WTC11 (cell line): ENCODE measurements around the gene MBLAC2. TPM values are rescaled to one million over a fixed set of nuclear protein-coding genes. Genes with fewer than 3 reads are reported as not detected.

ENCODE experiments used
- ATAC-seq: fragments of 200-7000 bp; cut with Tn5 transposase; 2 replicates; pipeline ENCODE4 v1.10.0; 2021; ENCODE audit warnings: mild to moderate bottlenecking, moderate library complexity
- CTCF ChIA-PET: fragments of 300-600 bp; sonication (Branson Sonifier 250); formaldehyde crosslinking; loops from one replicate; lab custom pipeline; 2021; ENCODE audit warnings: antibody characterized with exemption; lab: Charles Lee
- POLR2A ChIA-PET: fragments of 350-600 bp; sonication (Branson Sonifier 250); formaldehyde crosslinking; loops from one replicate; lab custom pipeline; 2021; ENCODE audit warnings: antibody characterized with exemption; lab: Charles Lee
- DNase-seq: peaks from one replicate; pipeline ENCODE4 v3.0.0; 2021; ENCODE audit warnings: low spot score
- H3K27ac Mint-ChIP-seq: 2 replicates; pipeline ENCODE4 v1.8.0; 2021; ENCODE audit warnings: mixed read lengths
- H3K27me3 Mint-ChIP-seq: 2 replicates; pipeline ENCODE4 v1.8.0; 2021; ENCODE audit warnings: low read depth, mild to moderate bottlenecking, moderate library complexity, mixed read lengths
- H3K36me3 Mint-ChIP-seq: 2 replicates; pipeline ENCODE4 v1.8.0; 2021; ENCODE audit warnings: mixed read lengths
- H3K4me1 Mint-ChIP-seq: 2 replicates; pipeline ENCODE4 v1.8.0; 2022; ENCODE audit warnings: mixed read lengths
- H3K4me3 Mint-ChIP-seq: 2 replicates; pipeline ENCODE4 v1.8.0; 2021; ENCODE audit warnings: mild to moderate bottlenecking, moderate library complexity, mixed read lengths
- H3K9me3 Mint-ChIP-seq: 2 replicates; pipeline ENCODE4 v1.8.0; 2021; ENCODE audit warnings: mixed read lengths
- ATF3 ChIP-seq: sonication (generic); formaldehyde crosslinking; conservative IDR thresholded peaks from 2 replicates; pipeline ENCODE4 v1.8.1; 2022; ENCODE audit warnings: mild to moderate bottlenecking, missing genetic modification reagents
- CTCF ChIP-seq: fragments of 200-600 bp; IDR thresholded peaks from 2 replicates; pipeline ENCODE4 v1.8.0; 2022; ENCODE audit warnings: antibody characterized with exemption
- EMX1 ChIP-seq: fragments of 250-450 bp; sonication (Bioruptor Pico); IDR thresholded peaks from 2 replicates; pipeline ENCODE4 v1.8.0; 2021; ENCODE audit warnings: mild to moderate bottlenecking
- ESRRA ChIP-seq: sonication (generic); formaldehyde crosslinking; IDR thresholded peaks from 2 replicates; pipeline ENCODE4 v1.8.1; 2022; ENCODE audit warnings: mild to moderate bottlenecking, missing genetic modification reagents, borderline replicate concordance
- FOXJ3 ChIP-seq: sonication (generic); formaldehyde crosslinking; IDR thresholded peaks from 2 replicates; pipeline ENCODE4 v1.9.0; 2021; ENCODE audit warnings: missing genetic modification reagents, mild to moderate bottlenecking, borderline replicate concordance
- FOXP4 ChIP-seq: sonication (generic); formaldehyde crosslinking; IDR thresholded peaks from 2 replicates; pipeline ENCODE4 v1.8.0; 2022; ENCODE audit warnings: mild to moderate bottlenecking, missing genetic modification reagents
- IRF1 ChIP-seq: sonication (generic); formaldehyde crosslinking; IDR thresholded peaks from 2 replicates; pipeline ENCODE4 v1.8.0; 2023; ENCODE audit warnings: missing genetic modification reagents
- MLX ChIP-seq: sonication (generic); formaldehyde crosslinking; IDR thresholded peaks from 2 replicates; pipeline ENCODE4 v1.8.1; 2023; ENCODE audit warnings: mild to moderate bottlenecking, missing genetic modification reagents, moderate library complexity
- MYBL2 ChIP-seq: sonication (generic); formaldehyde crosslinking; IDR thresholded peaks from 2 replicates; pipeline ENCODE4 v1.8.1; 2023; ENCODE audit warnings: mild to moderate bottlenecking, moderate library complexity, missing genetic modification reagents
- NR1H2 ChIP-seq: sonication (generic); formaldehyde crosslinking; IDR thresholded peaks from 2 replicates; pipeline ENCODE4 v1.9.0; 2021; ENCODE audit warnings: mild to moderate bottlenecking, moderate library complexity, missing genetic modification reagents
- OVOL2 ChIP-seq: fragments of 250-450 bp; sonication (Bioruptor Pico); IDR thresholded peaks from 2 replicates; pipeline ENCODE4 v1.9.0; 2021; ENCODE audit warnings: mild to moderate bottlenecking, borderline replicate concordance
- STAT6 ChIP-seq: sonication (generic); formaldehyde crosslinking; conservative IDR thresholded peaks from 2 replicates; pipeline ENCODE4 v1.8.1; 2023; ENCODE audit warnings: mild to moderate bottlenecking, low read depth, missing genetic modification reagents, moderate library complexity
- TCF7 ChIP-seq: sonication (generic); formaldehyde crosslinking; IDR thresholded peaks from 2 replicates; pipeline ENCODE4 v1.8.0; 2022; ENCODE audit warnings: mild to moderate bottlenecking, low read depth, missing genetic modification reagents, moderate library complexity
- TP53 ChIP-seq: sonication (generic); formaldehyde crosslinking; IDR thresholded peaks from 2 replicates; pipeline ENCODE4 v1.8.1; 2023; ENCODE audit warnings: mild to moderate bottlenecking, missing genetic modification reagents
- ZBTB43 ChIP-seq: sonication (generic); formaldehyde crosslinking; IDR thresholded peaks from 2 replicates; pipeline ENCODE4 v1.8.1; 2023; ENCODE audit warnings: mild to moderate bottlenecking, missing genetic modification reagents
- ZNF317 ChIP-seq: sonication (generic); formaldehyde crosslinking; IDR thresholded peaks from 2 replicates; pipeline ENCODE4 v1.8.1; 2023; ENCODE audit warnings: low read depth, mild to moderate bottlenecking, moderate library complexity, missing genetic modification reagents, borderline replicate concordance
- ZNF396 ChIP-seq: fragments of 250-450 bp; sonication (Bioruptor Pico); IDR thresholded peaks from 2 replicates; pipeline ENCODE4 v1.8.0; 2021; ENCODE audit warnings: mild to moderate bottlenecking, moderate library complexity, borderline replicate concordance
- ZNF423 ChIP-seq: fragments of 250-450 bp; sonication (Bioruptor Pico); IDR thresholded peaks from 2 replicates; pipeline ENCODE4 v2.1.2; 2022; ENCODE audit warnings: mild to moderate bottlenecking, moderate library complexity
- ZNF512 ChIP-seq: sonication (generic); formaldehyde crosslinking; IDR thresholded peaks from 2 replicates; pipeline ENCODE4 v1.8.1; 2022; ENCODE audit warnings: missing genetic modification reagents, borderline replicate concordance
- total RNA-seq: library from RNA; stranded (reverse); gene quantifications from 3 replicates; pipeline ENCODE4 v1.2.3, GENCODE V29; 2021

MBLAC2 gene
- total RNA-seq, 1 experiment from 2014 or later = 5.9 TPM

GRCh38 chr5:90477621-90478215, 3.1 kb upstream of the MBLAC2 start:
- ChIA-PET POLR2A (no interaction called here), CTCF (interaction anchor here (0.6 to 1.6 kb wide), 8 partner anchors 9 to 1787 kb away, joined by 3 to 6 read pairs (median 4); no protein-coding TSS in a partner anchor)
- Mint-ChIP-seq H3K9me3 (no peaks in the 10 kb centered on the region), H3K27me3 (no peaks in the 10 kb centered on the region), H3K36me3 (no peaks in the 10 kb centered on the region; the same call in 1 of the 2 replicates), H3K4me3 (peak overlapping the region; percentile 81), H3K27ac (peak overlapping the region; percentile 78), H3K4me1 (peaks cover 47% of the 10 kb centered on the region)
- DNase-seq (no peak), ATAC-seq (no peak)
- no peak for TF ChIP-seq STAT6 (CRISPR knock-in tag)
- TF ChIP-seq NR1H2 (CRISPR knock-in tag) = no peak
- TF ChIP-seq CTCF = no peak
- no peak for TF ChIP-seq OVOL2 (CRISPR knock-in tag)
- TF ChIP-seq IRF1 = no peak
- no peak for TF ChIP-seq ZBTB43 (CRISPR knock-in tag)
- TF ChIP-seq EMX1 (CRISPR knock-in tag) = no peak
- TF ChIP-seq ESRRA (CRISPR knock-in tag) = no peak
- no peak for TF ChIP-seq ZNF423 (CRISPR knock-in tag)
- TF ChIP-seq TCF7 (CRISPR knock-in tag) = no peak
- no peak for TF ChIP-seq MLX (CRISPR knock-in tag)
- no peak for TF ChIP-seq MYBL2
- TF ChIP-seq FOXP4 (CRISPR knock-in tag) = no peak
- TF ChIP-seq ZNF317 = no peak
- TF ChIP-seq TP53 (CRISPR knock-in tag) = no peak
- TF ChIP-seq FOXJ3 (CRISPR knock-in tag) = no peak
- TF ChIP-seq ZNF512 (CRISPR knock-in tag) = no peak
- no peak for TF ChIP-seq ZNF396 (CRISPR knock-in tag)
- TF ChIP-seq ATF3 (CRISPR knock-in tag) = no peak
